ENCODE data around the gene NEDD4L. TPM values are rescaled to one million over a fixed set of nuclear protein-coding genes. Genes with fewer than 3 reads are reported as not detected.

Gene NEDD4L
- total RNA-seq, 2 experiments from 2014 or later: 3.2 to 3.3 TPM

DNA sequence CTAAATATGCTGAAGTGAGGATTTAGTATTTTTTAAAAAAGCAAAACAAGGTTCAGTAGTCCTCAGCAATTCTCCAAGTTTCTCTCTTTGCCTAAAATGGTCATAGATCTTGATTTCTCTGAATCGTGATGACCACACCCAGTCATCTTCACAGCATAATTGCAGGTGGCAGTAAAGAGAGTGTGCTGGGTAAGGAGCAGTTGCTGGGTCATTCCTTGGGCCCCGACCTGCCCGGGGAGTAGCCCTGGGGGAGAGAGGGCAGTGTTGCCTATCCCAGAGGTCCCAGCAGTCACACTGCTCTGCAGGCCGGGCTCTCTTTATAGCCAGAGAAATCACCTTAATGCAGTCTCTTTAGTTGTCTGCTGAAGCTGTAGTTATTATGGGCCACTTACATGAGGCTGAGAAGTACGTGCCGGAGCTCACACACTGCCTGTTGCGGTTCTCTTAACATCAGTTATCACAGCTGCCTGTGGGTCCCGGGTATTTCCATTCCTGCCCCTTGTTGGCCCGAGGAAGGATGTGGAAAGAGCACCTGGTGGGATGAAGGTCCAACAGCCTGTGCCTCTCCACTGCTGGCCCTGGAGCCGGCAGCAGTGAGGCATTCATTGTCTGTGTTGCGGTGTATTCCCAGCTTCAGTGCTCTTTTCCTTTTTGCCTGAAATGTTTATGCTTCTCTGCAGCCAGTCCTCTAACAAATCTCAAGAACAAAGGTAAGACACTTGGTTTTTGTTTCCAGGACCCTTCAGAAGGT is 354.8 kb downstream of the NEDD4L start:
- Histone ChIP-seq H3K36me3 (ENCODE audit: insufficient read depth, low read length) (no peaks in the 10 kb centered on the region), H4K20me1 (ENCODE audit: insufficient read depth, low read length) (no peaks in the 10 kb centered on the region), H3K4me3 (ENCODE audit: low read depth, low read length, poor library complexity, severe bottlenecking) (no peak overlapping the region), H3K9me2 (ENCODE audit: insufficient read depth, low read length) (no peaks in the 10 kb centered on the region), H3K9me3 (ENCODE audit: low read length) (no peaks in the 10 kb centered on the region), H3K4me1 (ENCODE audit: insufficient read depth, low read length, poor library complexity, severe bottlenecking) (no peaks in the 10 kb centered on the region), H2AFZ (ENCODE audit: low read length) (no peak overlapping the region), H3K79me2 (ENCODE audit: insufficient read depth, low read depth, low read length) (no peaks in the 10 kb centered on the region), H3K4me2 (ENCODE audit: low read length) (no peak overlapping the region), H3K27ac (ENCODE audit: low read depth, low read length, poor library complexity, severe bottlenecking) (no peak overlapping the region)
- POLR2A ChIA-PET: no interaction called here
- no peak for TF ChIP-seq EZH2phosphoT487 (IDR thresholded peaks at IDR 0.05; ENCODE audit: borderline replicate concordance, low read depth, low read length)
- TF ChIP-seq, protein P1, sequence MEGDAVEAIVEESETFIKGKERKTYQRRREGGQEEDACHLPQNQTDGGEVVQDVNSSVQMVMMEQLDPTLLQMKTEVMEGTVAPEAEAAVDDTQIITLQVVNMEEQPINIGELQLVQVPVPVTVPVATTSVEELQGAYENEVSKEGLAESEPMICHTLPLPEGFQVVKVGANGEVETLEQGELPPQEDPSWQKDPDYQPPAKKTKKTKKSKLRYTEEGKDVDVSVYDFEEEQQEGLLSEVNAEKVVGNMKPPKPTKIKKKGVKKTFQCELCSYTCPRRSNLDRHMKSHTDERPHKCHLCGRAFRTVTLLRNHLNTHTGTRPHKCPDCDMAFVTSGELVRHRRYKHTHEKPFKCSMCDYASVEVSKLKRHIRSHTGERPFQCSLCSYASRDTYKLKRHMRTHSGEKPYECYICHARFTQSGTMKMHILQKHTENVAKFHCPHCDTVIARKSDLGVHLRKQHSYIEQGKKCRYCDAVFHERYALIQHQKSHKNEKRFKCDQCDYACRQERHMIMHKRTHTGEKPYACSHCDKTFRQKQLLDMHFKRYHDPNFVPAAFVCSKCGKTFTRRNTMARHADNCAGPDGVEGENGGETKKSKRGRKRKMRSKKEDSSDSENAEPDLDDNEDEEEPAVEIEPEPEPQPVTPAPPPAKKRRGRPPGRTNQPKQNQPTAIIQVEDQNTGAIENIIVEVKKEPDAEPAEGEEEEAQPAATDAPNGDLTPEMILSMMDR (conservative IDR thresholded peaks at IDR 0.05; ENCODE audit: low read length): no peak
- intact Hi-C loops (cut with micrococcal nuclease; ENCODE audit: unreplicated experiment): no loop called here
- no peak for DNase-seq (ENCODE audit: low spot score)
- CTCF ChIA-PET (ENCODE audit: unreplicated experiment): no interaction called here
- no TSS peak for BruUV-seq (replicated peaks)

DNA sequence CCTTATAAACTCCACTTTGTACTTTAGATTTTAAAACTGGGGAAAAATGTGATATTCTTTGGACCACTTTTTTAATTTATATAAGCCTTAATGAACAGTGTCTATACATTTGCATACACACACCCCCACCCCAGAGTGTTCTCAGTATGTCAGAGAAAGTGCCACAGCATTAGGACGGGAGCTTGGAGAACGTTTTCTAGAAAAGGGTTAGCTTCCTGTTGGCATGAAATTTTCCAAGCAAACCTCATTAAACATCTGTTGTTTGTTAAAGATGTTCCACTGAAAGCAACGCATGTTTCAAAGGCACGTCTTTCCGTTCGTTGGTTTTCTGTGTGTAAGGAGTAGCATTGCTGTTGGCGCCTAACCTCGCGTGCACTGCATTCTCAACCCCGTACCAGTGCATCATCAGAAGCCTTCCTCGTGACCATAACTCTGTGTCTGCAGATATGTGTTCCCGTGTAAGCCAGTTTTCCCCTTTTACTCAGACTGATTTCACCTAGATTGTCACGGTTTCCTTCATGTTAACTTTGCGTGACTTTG is 356.4 kb downstream of the NEDD4L start:
- Histone ChIP-seq H3K4me3 (ENCODE audit: low read depth, low read length, poor library complexity, severe bottlenecking) (no peak overlapping the region), H3K36me3 (ENCODE audit: insufficient read depth, low read length) (no peaks in the 10 kb centered on the region), H3K79me2 (ENCODE audit: insufficient read depth, low read depth, low read length) (no peaks in the 10 kb centered on the region), H3K9me2 (ENCODE audit: insufficient read depth, low read length) (no peaks in the 10 kb centered on the region), H2AFZ (ENCODE audit: low read length) (no peak overlapping the region), H4K20me1 (ENCODE audit: insufficient read depth, low read length) (no peaks in the 10 kb centered on the region), H3K27ac (ENCODE audit: low read depth, low read length, poor library complexity, severe bottlenecking) (no peak overlapping the region), H3K4me1 (ENCODE audit: insufficient read depth, low read length, poor library complexity, severe bottlenecking) (no peaks in the 10 kb centered on the region), H3K4me2 (ENCODE audit: low read length) (no peak overlapping the region), H3K9me3 (ENCODE audit: low read length) (no peaks in the 10 kb centered on the region)
- TF ChIP-seq EZH2phosphoT487 (IDR thresholded peaks at IDR 0.05; ENCODE audit: borderline replicate concordance, low read depth, low read length): no peak
- TF ChIP-seq, protein P1 (conservative IDR thresholded peaks at IDR 0.05; ENCODE audit: low read length): no peak
- DNase-seq (ENCODE audit: low spot score): no peak
- BruUV-seq (replicated peaks): no TSS peak
- CTCF ChIA-PET (ENCODE audit: unreplicated experiment): no interaction called here
- intact Hi-C loops (cut with micrococcal nuclease; ENCODE audit: unreplicated experiment): no loop called here
- POLR2A ChIA-PET: no interaction called here

DNA sequence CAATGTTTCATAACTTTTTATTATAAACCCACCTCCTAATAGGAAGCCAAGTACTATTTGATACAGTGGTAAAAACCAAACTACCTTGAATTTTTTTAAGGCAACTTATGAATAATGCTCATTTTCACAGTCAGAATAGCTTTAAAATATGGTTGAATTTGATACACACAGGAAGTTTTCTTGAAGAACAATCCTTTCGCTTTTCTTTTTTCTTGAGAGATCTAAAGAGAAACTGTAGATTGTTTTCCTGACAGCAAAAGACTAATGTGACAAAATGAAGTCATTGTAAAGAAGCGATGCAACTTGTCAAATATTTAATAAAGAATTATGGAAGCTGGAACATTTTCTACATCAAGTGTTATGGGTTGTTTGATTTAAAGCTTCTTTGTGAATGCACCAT is 357.2 kb downstream of the NEDD4L start:
- intact Hi-C loops (cut with micrococcal nuclease; ENCODE audit: unreplicated experiment): no loop called here
- H3K9me2 ChIP-seq (ENCODE audit: insufficient read depth, low read length): no peaks in the 10 kb centered on the region
- TF ChIP-seq, protein P1 (conservative IDR thresholded peaks at IDR 0.05; ENCODE audit: low read length): no peak
- no peak for TF ChIP-seq EZH2phosphoT487 (IDR thresholded peaks at IDR 0.05; ENCODE audit: borderline replicate concordance, low read depth, low read length)
- H3K4me2 ChIP-seq (ENCODE audit: low read length): no peak overlapping the region
- no peaks in the 10 kb centered on the region for H3K9me3 ChIP-seq (ENCODE audit: low read length)
- H3K36me3 ChIP-seq (ENCODE audit: insufficient read depth, low read length): no peaks in the 10 kb centered on the region
- POLR2A ChIA-PET: no interaction called here
- H4K20me1 ChIP-seq (ENCODE audit: insufficient read depth, low read length): no peaks in the 10 kb centered on the region
- CTCF ChIA-PET (ENCODE audit: unreplicated experiment): no interaction called here
- H3K79me2 ChIP-seq (ENCODE audit: insufficient read depth, low read depth, low read length): no peaks in the 10 kb centered on the region
- H3K4me3 ChIP-seq (ENCODE audit: low read depth, low read length, poor library complexity, severe bottlenecking): no peak overlapping the region
- no peaks in the 10 kb centered on the region for H3K4me1 ChIP-seq (ENCODE audit: insufficient read depth, low read length, poor library complexity, severe bottlenecking)
- BruUV-seq (replicated peaks): no TSS peak
- no peak for DNase-seq (ENCODE audit: low spot score)
- H2AFZ ChIP-seq (ENCODE audit: low read length): no peak overlapping the region
- no peak overlapping the region for H3K27ac ChIP-seq (ENCODE audit: low read depth, low read length, poor library complexity, severe bottlenecking)

All from OCI-LY7 (cell line).